SK-N-SH (cell line): ENCODE data around the gene DMRTB1.

Experiments used
- EZH2phosphoT487 ChIP-seq: fragments of 200-600 bp; sonication (generic); IDR thresholded peaks from 2 replicates; pipeline ENCODE4 v1.6.1; 2017; ENCODE audit warnings: low read depth, mixed run types, mild to moderate bottlenecking, antibody characterized with exemption, moderate library complexity, borderline replicate concordance
- FOXM1 ChIP-seq: IDR thresholded peaks from 2 replicates; pipeline ENCODE4 v1.4.0; 2012; ENCODE audit warnings: low read depth, mild to moderate bottlenecking
- GABPA ChIP-seq: IDR thresholded peaks from 2 replicates; pipeline ENCODE4 v1.4.0; 2012; ENCODE audit warnings: low read depth, mild to moderate bottlenecking
- JUND ChIP-seq: IDR thresholded peaks from 2 replicates; pipeline ENCODE4 v1.4.0; 2012
- NRF1 ChIP-seq: IDR thresholded peaks from 2 replicates; pipeline ENCODE4 v1.6.1; 2012; ENCODE audit warnings: low read depth, mild to moderate bottlenecking, low read length
- RCOR1 ChIP-seq: fragments of 150-350 bp; IDR thresholded peaks from 2 replicates; pipeline ENCODE4 v1.6.1; 2017; ENCODE audit warnings: antibody characterized with exemption, low read length
- YY1 ChIP-seq: IDR thresholded peaks from 2 replicates; pipeline ENCODE4 v1.4.0; 2012; ENCODE audit warnings: low read depth, mild to moderate bottlenecking
- ZBTB33 ChIP-seq: IDR thresholded peaks from 2 replicates; pipeline ENCODE4 v1.4.0; 2012; ENCODE audit warnings: low read depth, borderline replicate concordance
- TF ChIP-seq, protein P1 (sequence below): fragments of 200-600 bp; sonication (generic); IDR thresholded peaks from 2 replicates; pipeline ENCODE4 v1.6.1; 2017; ENCODE audit warnings: antibody characterized with exemption, mild to moderate bottlenecking, moderate library complexity

DNA sequence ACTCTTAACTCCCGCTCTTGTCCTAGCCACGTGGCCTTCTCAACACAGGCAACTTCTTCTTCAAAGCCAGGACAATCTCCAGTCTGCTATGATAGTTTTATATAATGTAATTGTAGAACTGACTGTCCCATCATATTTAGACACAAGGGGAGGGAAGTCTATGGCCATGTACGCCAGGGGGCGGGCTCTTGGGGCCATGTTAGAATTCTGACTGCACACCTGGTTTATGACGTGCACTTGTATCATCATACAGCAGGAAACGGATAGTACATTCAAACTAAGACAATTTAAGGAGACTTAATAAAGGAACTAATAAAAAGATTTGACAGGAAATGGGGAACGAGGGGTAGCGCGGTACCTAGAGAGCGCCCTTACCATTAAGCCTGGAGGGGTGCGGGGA lies 21.5 kb downstream of the DMRTB1 start:
- TF ChIP-seq YY1 = no peak
- TF ChIP-seq, protein P1, sequence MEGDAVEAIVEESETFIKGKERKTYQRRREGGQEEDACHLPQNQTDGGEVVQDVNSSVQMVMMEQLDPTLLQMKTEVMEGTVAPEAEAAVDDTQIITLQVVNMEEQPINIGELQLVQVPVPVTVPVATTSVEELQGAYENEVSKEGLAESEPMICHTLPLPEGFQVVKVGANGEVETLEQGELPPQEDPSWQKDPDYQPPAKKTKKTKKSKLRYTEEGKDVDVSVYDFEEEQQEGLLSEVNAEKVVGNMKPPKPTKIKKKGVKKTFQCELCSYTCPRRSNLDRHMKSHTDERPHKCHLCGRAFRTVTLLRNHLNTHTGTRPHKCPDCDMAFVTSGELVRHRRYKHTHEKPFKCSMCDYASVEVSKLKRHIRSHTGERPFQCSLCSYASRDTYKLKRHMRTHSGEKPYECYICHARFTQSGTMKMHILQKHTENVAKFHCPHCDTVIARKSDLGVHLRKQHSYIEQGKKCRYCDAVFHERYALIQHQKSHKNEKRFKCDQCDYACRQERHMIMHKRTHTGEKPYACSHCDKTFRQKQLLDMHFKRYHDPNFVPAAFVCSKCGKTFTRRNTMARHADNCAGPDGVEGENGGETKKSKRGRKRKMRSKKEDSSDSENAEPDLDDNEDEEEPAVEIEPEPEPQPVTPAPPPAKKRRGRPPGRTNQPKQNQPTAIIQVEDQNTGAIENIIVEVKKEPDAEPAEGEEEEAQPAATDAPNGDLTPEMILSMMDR = no peak
- TF ChIP-seq GABPA = no peak
- TF ChIP-seq ZBTB33 = no peak
- TF ChIP-seq JUND = no peak
- TF ChIP-seq NRF1 = no peak
- no peak for TF ChIP-seq FOXM1
- TF ChIP-seq EZH2phosphoT487 = no peak
- TF ChIP-seq RCOR1 = no peak
